ENCODE data around the gene PLSCR4. TPM values are rescaled to one million over a fixed set of nuclear protein-coding genes. Genes with fewer than 3 reads are reported as not detected.
A peak's percentile ranks its signal among the peaks of the same experiment; 100 is the strongest.

The PLSCR4 gene
- total and polyA plus RNA-seq, 2 of the 4 experiments (the other 2 are of a cell fraction), result 3.8 to 4.4 TPM

DNA sequence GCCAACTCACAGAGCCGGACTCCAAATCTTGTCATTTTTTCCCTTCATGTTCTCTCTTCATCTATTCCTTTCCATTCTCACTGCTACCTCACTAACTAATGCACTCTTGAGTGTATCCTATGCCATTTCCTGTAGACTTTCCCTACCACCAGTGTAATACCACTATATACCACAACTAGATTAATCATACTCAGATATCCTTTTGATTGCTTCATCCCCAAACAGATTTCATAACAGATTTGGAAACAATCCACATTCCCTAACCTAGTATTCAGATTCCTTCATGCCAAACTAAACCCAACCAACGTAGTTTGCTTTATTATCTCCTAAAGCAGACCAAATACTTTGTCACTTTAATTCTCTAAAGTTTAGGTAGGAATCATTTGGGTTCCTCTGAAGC is 87.3 kb downstream of the PLSCR4 start (continued):
- no peak for TF ChIP-seq SMC3 (IDR thresholded peaks at IDR 0.05; ENCODE audit: low read depth, low read length)

DNA sequence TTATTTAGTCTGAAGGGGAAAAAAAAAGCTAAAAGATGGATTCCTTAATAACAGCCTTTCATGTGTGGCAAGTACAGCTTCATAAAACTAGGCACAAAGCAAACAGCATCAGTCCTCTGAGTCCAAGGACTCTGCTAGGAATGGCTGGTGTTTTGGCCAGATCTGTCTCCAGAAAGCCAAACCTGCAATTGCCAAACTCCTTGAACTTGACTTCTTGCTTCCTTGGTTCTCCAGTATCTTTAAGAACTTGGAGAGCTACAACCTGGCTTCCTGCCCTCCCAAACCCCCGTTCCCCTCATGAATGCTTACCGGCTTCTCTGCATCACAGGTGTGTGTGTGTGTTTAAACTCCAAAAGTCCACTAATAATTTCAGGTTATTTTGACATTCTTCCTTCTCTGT is 88.3 kb downstream of the PLSCR4 start:
- no peaks in the 10 kb centered on the region for H3K36me3 ChIP-seq (ENCODE audit: control insufficient read depth, insufficient read depth, low read length)
- TF ChIP-seq CEBPB (IDR thresholded peaks at IDR 0.05; ENCODE audit: low read depth, low read length), result no peak
- TF ChIP-seq, protein P1, sequence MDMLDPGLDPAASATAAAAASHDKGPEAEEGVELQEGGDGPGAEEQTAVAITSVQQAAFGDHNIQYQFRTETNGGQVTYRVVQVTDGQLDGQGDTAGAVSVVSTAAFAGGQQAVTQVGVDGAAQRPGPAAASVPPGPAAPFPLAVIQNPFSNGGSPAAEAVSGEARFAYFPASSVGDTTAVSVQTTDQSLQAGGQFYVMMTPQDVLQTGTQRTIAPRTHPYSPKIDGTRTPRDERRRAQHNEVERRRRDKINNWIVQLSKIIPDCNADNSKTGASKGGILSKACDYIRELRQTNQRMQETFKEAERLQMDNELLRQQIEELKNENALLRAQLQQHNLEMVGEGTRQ (IDR thresholded peaks at IDR 0.05; ENCODE audit: low read depth, low read length), result no peak
- TF ChIP-seq NFE2L2 (IDR thresholded peaks at IDR 0.05; ENCODE audit: low read depth, low read length), result no peak
- TF ChIP-seq, protein P2, sequence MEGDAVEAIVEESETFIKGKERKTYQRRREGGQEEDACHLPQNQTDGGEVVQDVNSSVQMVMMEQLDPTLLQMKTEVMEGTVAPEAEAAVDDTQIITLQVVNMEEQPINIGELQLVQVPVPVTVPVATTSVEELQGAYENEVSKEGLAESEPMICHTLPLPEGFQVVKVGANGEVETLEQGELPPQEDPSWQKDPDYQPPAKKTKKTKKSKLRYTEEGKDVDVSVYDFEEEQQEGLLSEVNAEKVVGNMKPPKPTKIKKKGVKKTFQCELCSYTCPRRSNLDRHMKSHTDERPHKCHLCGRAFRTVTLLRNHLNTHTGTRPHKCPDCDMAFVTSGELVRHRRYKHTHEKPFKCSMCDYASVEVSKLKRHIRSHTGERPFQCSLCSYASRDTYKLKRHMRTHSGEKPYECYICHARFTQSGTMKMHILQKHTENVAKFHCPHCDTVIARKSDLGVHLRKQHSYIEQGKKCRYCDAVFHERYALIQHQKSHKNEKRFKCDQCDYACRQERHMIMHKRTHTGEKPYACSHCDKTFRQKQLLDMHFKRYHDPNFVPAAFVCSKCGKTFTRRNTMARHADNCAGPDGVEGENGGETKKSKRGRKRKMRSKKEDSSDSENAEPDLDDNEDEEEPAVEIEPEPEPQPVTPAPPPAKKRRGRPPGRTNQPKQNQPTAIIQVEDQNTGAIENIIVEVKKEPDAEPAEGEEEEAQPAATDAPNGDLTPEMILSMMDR (conservative IDR thresholded peaks at IDR 0.05; ENCODE audit: low read depth, low read length), result no peak
- no peak for TF ChIP-seq CHD1 (IDR thresholded peaks at IDR 0.05; ENCODE audit: low read depth, low read length)
- no peak for TF ChIP-seq FOS (IDR thresholded peaks at IDR 0.05; ENCODE audit: low read depth, low read length)
- no peak for TF ChIP-seq RAD21 (IDR thresholded peaks at IDR 0.05; ENCODE audit: low read length)
- TF ChIP-seq RFX5 (IDR thresholded peaks at IDR 0.05; ENCODE audit: low read depth, low read length), result no peak
- TF ChIP-seq MAFK (IDR thresholded peaks at IDR 0.05; ENCODE audit: low read depth, low read length), result no peak
- TF ChIP-seq SMC3 (IDR thresholded peaks at IDR 0.05; ENCODE audit: low read depth, low read length), result no peak
- TF ChIP-seq, protein P3, sequence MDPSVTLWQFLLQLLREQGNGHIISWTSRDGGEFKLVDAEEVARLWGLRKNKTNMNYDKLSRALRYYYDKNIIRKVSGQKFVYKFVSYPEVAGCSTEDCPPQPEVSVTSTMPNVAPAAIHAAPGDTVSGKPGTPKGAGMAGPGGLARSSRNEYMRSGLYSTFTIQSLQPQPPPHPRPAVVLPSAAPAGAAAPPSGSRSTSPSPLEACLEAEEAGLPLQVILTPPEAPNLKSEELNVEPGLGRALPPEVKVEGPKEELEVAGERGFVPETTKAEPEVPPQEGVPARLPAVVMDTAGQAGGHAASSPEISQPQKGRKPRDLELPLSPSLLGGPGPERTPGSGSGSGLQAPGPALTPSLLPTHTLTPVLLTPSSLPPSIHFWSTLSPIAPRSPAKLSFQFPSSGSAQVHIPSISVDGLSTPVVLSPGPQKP (IDR thresholded peaks at IDR 0.05; ENCODE audit: borderline replicate concordance, low read depth, low read length), result no peak
- no peak for TF ChIP-seq MXI1 (IDR thresholded peaks at IDR 0.05; ENCODE audit: borderline replicate concordance, low read depth, low read length)
- TF ChIP-seq BHLHE40 (IDR thresholded peaks at IDR 0.05; ENCODE audit: low read depth, low read length), result no peak

More for the DNA sequence above, 88.3 kb downstream of the PLSCR4 start:
- no CpG with 5 or more reads among the region's 2 CpGs for WGBS, 2 experiments (ENCODE audit: extremely low coverage in 2 of 2, insufficient read length in 1 of 2)
- peak overlapping the region; percentile 62; the same call in 1 of the 2 replicates for H4K5ac ChIP-seq (ENCODE audit: low read depth, low read length)
- peak overlapping the region; percentile 49; the same call in 2 of the 3 replicates for H2BK15ac ChIP-seq (ENCODE audit: low read depth, low read length)
- peak overlapping the region; percentile 64; the same call in 1 of the 2 replicates for H3K14ac ChIP-seq (replicated peaks; ENCODE audit: low read depth, low read length)
- peak overlapping the region; percentile 22; the same call in 1 of the 2 replicates for H3K18ac ChIP-seq (ENCODE audit: low read depth, low read length)
- dilution Hi-C loops (cut with HindIII; ENCODE audit: low sequenced_read_pairs, unreplicated experiment) (no loop called here), in situ Hi-C loops (cut with MboI; ENCODE audit: low sequenced_read_pairs) (loop anchor here (5.0 kb wide), 1 partner anchor 95 kb away; no protein-coding TSS in a partner anchor), intact Hi-C loops (cut with micrococcal nuclease) (loop anchor here (5.0 kb wide), 1 partner anchor 35 kb away; no protein-coding TSS in a partner anchor)
- no peaks in the 10 kb centered on the region for H3K9me3 ChIP-seq (ENCODE audit: control insufficient read depth, insufficient read depth, low read length)
- H3K9ac ChIP-seq (ENCODE audit: low read depth, low read length), result no peak overlapping the region; the same call in 1 of the 2 replicates
- peak overlapping the region; percentile 75 for H2BK5ac ChIP-seq (ENCODE audit: low read depth, low read length, poor library complexity, severe bottlenecking)
- peak overlapping the region; percentile 88; the same call in 1 of the 2 replicates for H2AK5ac ChIP-seq (ENCODE audit: low read depth, low read length)
- H4K20me1 ChIP-seq (ENCODE audit: insufficient read depth, low read length), result peaks cover 3% of the 10 kb centered on the region; the same call in 1 of the 2 replicates
- H2AK9ac ChIP-seq (replicated peaks; ENCODE audit: low read depth, low read length, poor library complexity), result no peak overlapping the region
- H3K4me2 ChIP-seq (ENCODE audit: low read depth, low read length), result peak overlapping the region; percentile 6; the same call in 1 of the 2 replicates
- CTCF ChIA-PET, result no interaction called here
- peak overlapping the region; percentile 27 for H2AFZ ChIP-seq (replicated peaks; ENCODE audit: low read length, poor library complexity)
- H3K27ac ChIP-seq (ENCODE audit: insufficient read depth, low read length), result peak overlapping the region; percentile 39; the same call in 1 of the 2 replicates
- peak overlapping the region; percentile 49 to 97 for H4K8ac ChIP-seq (ENCODE audit: low read depth in 2 of 2, low read length in 2 of 2)
- ATAC-seq (ENCODE audit: low read depth) (no peak), DNase-seq (no peak)
- peaks cover 3 to 23% of the 10 kb centered on the region in 2 experiments; a peak in 3 of 4 replicates for H3K79me1 ChIP-seq (ENCODE audit: low read depth in 1 of 2, low read length in 2 of 2)
- H3K4ac ChIP-seq (ENCODE audit: low read depth, low read length), result peak overlapping the region; percentile 91
- H3K56ac ChIP-seq (ENCODE audit: extremely low read depth, insufficient read depth, low read length), result no peak overlapping the region
- H2BK20ac ChIP-seq (ENCODE audit: low read depth, low read length), result peak overlapping the region; percentile 30; the same call in 1 of the 2 replicates
- no TSS peak for BruUV-seq (replicated peaks)
- H3K23ac ChIP-seq (ENCODE audit: low read depth, low read length), result peak overlapping the region; percentile 90
- H4K91ac ChIP-seq (ENCODE audit: insufficient read depth, low read depth, low read length), result peak overlapping the region; percentile 69
- no peak overlapping the region for H3K4me3 ChIP-seq (ENCODE audit: insufficient read depth, low read depth, low read length)
- no peaks in the 10 kb centered on the region for H3K27me3 ChIP-seq (ENCODE audit: control insufficient read depth, insufficient read depth, low read length)
- peaks cover 12% of the 10 kb centered on the region for H3K9me1 ChIP-seq (ENCODE audit: insufficient read depth, low read length)
- H2BK120ac ChIP-seq (ENCODE audit: low read depth, low read length), result peak overlapping the region; percentile 89
- peaks cover 18% of the 10 kb centered on the region for H3K4me1 ChIP-seq (ENCODE audit: control insufficient read depth, insufficient read depth, low read length)
- POLR2A ChIA-PET (ENCODE audit: unreplicated experiment), result interaction anchor here (2.8 kb wide), 1 partner anchor 98 kb away, joined by 9 read pairs; no protein-coding TSS in a partner anchor
